ENCODE measurements around the gene RPH3AL.
"Not testable (repeated sequence)": the region's sequence is repeated elsewhere in the genome, so short reads cannot be mapped to it uniquely, and the experiment has no call there.

RPH3AL gene

GRCh38 chr17:320139-320538 lies 32.5 kb downstream of the RPH3AL start:
- DNase-seq (ENCODE audit: low spot score): no peak

DNA sequence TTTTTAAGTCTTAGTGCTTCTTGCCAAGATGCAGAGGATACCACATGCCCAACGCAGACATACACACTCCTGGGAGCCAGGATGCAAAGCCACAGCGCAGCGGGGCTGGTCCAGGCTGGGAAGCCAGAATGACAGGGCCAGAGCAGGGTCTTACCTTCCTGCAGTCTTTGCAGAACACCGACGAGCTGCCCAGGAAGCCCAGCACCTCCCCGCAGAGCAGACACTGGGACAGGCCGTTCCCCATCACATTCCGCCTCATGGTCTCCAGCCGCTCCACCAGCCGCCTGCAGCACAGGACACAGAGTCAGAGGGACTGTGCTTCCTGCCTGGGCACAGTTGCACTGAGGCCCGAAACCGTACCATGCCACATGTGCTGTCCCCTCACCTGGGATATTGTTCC lies 33.3 kb downstream of the RPH3AL start:
- DNase-seq (ENCODE audit: low spot score): no peak

GRCh38 chr17:317070-317469 lies 35.5 kb downstream of the RPH3AL start:
- DNase-seq (ENCODE audit: low spot score): not testable (repeated sequence)

GRCh38 chr17:315399-315798 lies 37.2 kb downstream of the RPH3AL start:
- DNase-seq (ENCODE audit: low spot score): not testable (repeated sequence)

- not testable (repeated sequence) for DNase-seq (ENCODE audit: low spot score)
Observed at GRCh38 chr17:314614-314944, 38.0 kb downstream of the RPH3AL start.

- DNase-seq (ENCODE audit: low spot score): no peak
Observed at GRCh38 chr17:313911-314613, 38.5 kb downstream of the RPH3AL start.

DNA sequence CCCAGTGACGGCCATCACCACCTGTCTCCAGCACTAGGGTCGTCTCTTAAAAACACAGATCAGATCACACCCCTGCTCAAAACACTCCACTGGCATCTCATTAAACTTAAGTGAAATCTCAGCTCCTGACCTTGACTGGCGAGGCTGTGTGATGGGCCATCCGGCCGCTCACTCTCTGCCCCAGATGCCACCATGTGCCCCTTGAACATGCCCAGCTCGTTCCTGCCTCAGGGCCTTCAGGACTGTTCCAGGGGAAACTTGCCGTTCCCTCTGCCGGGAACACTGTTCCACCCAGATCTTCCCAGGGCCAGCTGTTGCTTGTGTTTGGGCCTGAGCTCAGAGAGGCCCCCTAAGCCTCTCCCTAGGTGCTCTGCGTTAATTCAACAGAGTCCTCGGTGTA lies 39.4 kb downstream of the RPH3AL start:
- DNase-seq (ENCODE audit: low spot score): no peak

DNA sequence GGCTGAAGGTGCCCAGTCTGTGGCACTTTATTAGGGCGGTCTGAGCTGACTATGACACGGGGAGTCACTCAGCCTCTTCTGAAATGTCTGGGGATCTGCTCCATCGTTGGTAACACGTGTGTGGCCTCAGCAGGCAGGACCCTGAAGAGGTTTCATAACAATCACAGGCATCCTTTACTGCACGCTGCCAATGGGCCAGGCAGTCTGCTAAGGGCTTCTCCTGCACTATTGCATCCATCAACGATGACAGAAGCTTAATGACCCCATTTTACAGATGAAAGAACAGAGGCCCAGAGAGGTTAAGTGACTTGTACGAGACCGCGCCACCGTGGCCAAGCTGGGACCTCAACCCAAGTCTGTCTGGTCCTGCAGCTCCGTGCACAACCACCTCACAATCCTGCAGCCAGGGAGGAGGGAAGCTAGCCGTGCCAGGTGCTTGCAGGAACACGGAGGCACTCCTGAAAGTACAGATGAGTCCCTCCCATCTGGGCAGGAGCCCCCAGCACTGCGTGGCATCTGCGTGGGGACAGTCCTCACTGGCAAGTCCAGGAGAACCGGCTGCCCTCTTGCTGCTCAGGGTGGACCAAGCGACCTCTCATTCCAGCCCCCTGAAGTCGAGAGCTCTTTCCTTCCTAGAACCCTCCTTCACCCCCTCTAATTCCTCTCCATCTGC lies 40.0 kb downstream of the RPH3AL start:
- no peak for DNase-seq (ENCODE audit: low spot score)

- DNase-seq (ENCODE audit: low spot score): no peak
Observed at GRCh38 chr17:311119-311782, 41.4 kb downstream of the RPH3AL start.

GRCh38 chr17:310111-311010 lies 42.2 kb downstream of the RPH3AL start:
- DNase-seq (ENCODE audit: low spot score): no peak

GRCh38 chr17:309361-309888 lies 43.2 kb downstream of the RPH3AL start:
- DNase-seq (ENCODE audit: low spot score): no peak

GRCh38 chr17:307741-308507 lies 44.7 kb downstream of the RPH3AL start:
- DNase-seq (ENCODE audit: low spot score): no peak

DNA sequence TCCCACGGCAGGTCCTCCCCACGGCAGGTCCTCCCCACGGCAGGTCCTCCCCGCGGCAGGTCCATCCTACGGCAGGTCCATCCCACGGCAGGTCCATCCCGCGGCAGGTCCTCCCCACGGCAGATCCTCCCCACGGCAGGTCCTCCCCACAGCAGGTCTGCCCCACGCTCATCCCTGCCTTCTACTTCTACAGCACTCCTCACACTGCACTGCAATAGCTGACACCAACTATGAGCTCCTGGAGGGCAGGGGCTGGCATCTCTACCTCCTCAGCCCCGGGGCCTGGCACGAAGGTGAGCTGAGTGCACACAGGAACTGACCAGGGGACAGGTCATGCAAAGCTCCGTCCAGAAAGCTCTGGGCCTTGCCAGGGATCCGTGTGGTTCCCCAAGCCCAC lies 45.3 kb downstream of the RPH3AL start:
- DNase-seq (ENCODE audit: low spot score): no peak

GRCh38 chr17:306536-307294 lies 45.9 kb downstream of the RPH3AL start:
- DNase-seq (ENCODE audit: low spot score): no peak

DNA sequence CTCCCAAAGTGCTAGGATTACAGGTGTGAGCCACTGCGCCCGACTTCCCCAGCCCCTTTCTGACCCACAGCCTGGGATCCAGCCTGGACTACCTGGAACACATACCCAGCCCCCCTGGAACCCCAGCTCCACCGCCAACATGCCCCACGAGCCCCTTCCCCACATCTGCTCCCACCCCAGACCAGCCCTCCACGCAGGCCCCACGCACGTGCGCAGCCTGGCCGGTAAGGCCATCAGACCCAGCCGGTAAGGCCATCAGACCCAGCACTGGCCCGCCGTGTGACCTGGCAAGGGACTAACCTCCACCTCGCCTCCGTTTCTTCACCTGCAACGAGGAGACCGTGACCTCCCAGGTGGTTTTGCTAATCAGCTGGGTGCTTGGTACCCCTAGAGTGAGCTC lies 46.5 kb downstream of the RPH3AL start:
- DNase-seq (ENCODE audit: low spot score): no peak

- DNase-seq (ENCODE audit: low spot score): no peak
Observed at GRCh38 chr17:305090-305976, 47.3 kb downstream of the RPH3AL start.

DNA sequence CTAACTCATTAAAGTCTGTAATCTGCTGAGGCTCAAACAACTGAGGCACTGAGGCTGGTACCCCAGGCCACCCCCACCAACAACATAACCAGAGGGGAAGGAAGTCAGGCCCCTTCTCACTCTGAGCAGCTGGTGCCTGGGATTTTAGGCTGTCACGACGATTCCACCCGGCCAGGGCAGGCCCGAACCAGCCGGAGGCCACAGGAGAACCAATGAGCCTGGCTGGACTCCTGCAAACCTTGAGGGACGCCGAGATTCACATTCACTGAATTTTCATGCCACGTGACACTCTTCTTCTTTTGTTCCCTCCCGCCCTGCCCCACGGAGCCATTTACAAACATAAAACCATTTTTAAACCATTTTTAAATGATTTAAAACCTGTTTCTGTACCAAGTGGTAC lies 48.1 kb downstream of the RPH3AL start:
- no peak for DNase-seq (ENCODE audit: low spot score)

- no peak for DNase-seq (ENCODE audit: low spot score)
Observed at GRCh38 chr17:303168-303567, 49.4 kb downstream of the RPH3AL start.

DNA sequence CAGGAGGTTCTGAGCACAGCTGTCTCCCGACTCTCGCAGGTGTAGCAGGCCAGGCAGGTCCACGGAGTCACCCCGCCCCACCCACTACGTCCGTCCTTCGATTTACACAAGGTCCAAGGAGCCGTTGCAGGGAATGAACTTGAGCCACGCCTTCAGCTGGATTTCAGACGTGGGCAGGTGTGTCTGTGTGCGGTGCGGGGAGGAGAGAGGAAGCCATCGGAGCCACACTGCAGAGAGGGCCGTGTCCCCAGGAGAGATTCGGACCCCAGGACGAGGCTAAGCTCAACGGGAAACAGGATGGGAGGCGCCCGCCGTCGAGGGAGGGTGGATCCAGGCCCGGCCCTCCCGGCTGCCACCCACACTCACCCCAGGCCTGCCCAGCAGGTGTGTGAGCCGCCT lies 50.3 kb downstream of the RPH3AL start:
- no peak for DNase-seq (ENCODE audit: low spot score)

Data from CD4-positive, alpha-beta T cell treated with Interleukin-2 at 100 ng/mL for 4 hours (primary cell).